IMR-90 (cell line): Measurements from ENCODE around the gene PIH1D1. TPM values are rescaled to one million over a fixed set of nuclear protein-coding genes. Genes with fewer than 3 reads are reported as not detected.

Source experiments
- ATAC-seq: fragments of 200-7000 bp; cut with Tn5 transposase; 2 replicates; pipeline ENCODE4 v1.9.1; 2020; ENCODE audit warnings: low read depth, mild to moderate bottlenecking, moderate library complexity
- BruUV-seq: library from RNA; stranded (reverse); fragments of 400-500 nt; replicated peaks from 2 replicates; lab custom pipeline; 2021; lab: Mats Ljungman, UMichigan
- CTCF ChIA-PET: fragments of 300-600 bp; formaldehyde crosslinking; extraction: SDS; loops from one replicate; lab custom pipeline; 2021; ENCODE audit warnings: antibody characterized with exemption; lab: Yijun Ruan, JAX
- POLR2A ChIA-PET: fragments of 300-600 bp; sonication (Branson Sonifier 250); formaldehyde crosslinking; loops from one replicate; lab custom pipeline; 2022; ENCODE audit warnings: antibody characterized with exemption; ENCODE audit not compliant: unreplicated experiment; lab: Charles Lee
- DNase-seq: peaks from one replicate; pipeline ENCODE4 v3.0.0; 2013
- H2AFZ ChIP-seq: replicated peaks from 2 replicates; pipeline ENCODE3; 2013; ENCODE audit warnings: low read length, mild to moderate bottlenecking; ENCODE audit not compliant: poor library complexity
- H2AK5ac ChIP-seq: 2 replicates; pipeline ENCODE4 v1.6.1; 2013; ENCODE audit warnings: low read depth, low read length, inconsistent platforms
- H2AK9ac ChIP-seq: replicated peaks from 2 replicates; pipeline ENCODE3; 2013; ENCODE audit warnings: mild to moderate bottlenecking, low read depth, low read length, moderate library complexity; ENCODE audit not compliant: poor library complexity
- H2BK120ac ChIP-seq: 2 replicates; pipeline ENCODE4 v1.6.1; 2013; ENCODE audit warnings: low read depth, low read length, inconsistent platforms
- H2BK15ac ChIP-seq: 3 replicates; pipeline ENCODE4 v1.6.1; 2013; ENCODE audit warnings: low read depth, low read length, inconsistent platforms
- H2BK20ac ChIP-seq: 2 replicates; pipeline ENCODE4 v1.6.1; 2013; ENCODE audit warnings: low read depth, mild to moderate bottlenecking, inconsistent platforms, low read length, moderate library complexity
- H2BK5ac ChIP-seq: 2 replicates; pipeline ENCODE4 v1.6.1; 2013; ENCODE audit warnings: mild to moderate bottlenecking, low read depth, low read length, inconsistent platforms; ENCODE audit not compliant: poor library complexity, severe bottlenecking
- H3K14ac ChIP-seq: replicated peaks from 2 replicates; pipeline ENCODE4 v1.6.1; 2013; ENCODE audit warnings: low read depth, low read length, inconsistent platforms
- H3K18ac ChIP-seq: 2 replicates; pipeline ENCODE4 v1.6.1; 2013; ENCODE audit warnings: low read depth, low read length, control low read depth
- H3K23ac ChIP-seq: 2 replicates; pipeline ENCODE4 v1.6.1; 2013; ENCODE audit warnings: low read depth, low read length, inconsistent platforms
- H3K27ac ChIP-seq: 2 replicates; pipeline ENCODE4 v1.5.1; 2013; ENCODE audit warnings: mild to moderate bottlenecking, control low read depth, low read length; ENCODE audit not compliant: insufficient read depth
- H3K27me3 ChIP-seq: 2 replicates; pipeline ENCODE4 v1.6.1; 2013; ENCODE audit warnings: low read length; ENCODE audit not compliant: control insufficient read depth, insufficient read depth
- H3K36me3 ChIP-seq: 2 replicates; pipeline ENCODE4 v1.6.1; 2013; ENCODE audit warnings: low read length, mixed read lengths; ENCODE audit not compliant: control insufficient read depth, insufficient read depth
- H3K4ac ChIP-seq: 2 replicates; pipeline ENCODE4 v1.6.1; 2013; ENCODE audit warnings: low read depth, low read length, inconsistent platforms
- H3K4me1 ChIP-seq: 2 replicates; pipeline ENCODE4 v1.6.1; 2013; ENCODE audit warnings: low read length, mixed read lengths; ENCODE audit not compliant: control insufficient read depth, insufficient read depth
- H3K4me2 ChIP-seq: 2 replicates; pipeline ENCODE4 v1.6.1; 2013; ENCODE audit warnings: low read depth, mild to moderate bottlenecking, control low read depth, low read length, moderate library complexity
- H3K4me3 ChIP-seq: 2 replicates; pipeline ENCODE4 v1.5.1; 2013; ENCODE audit warnings: low read depth, mild to moderate bottlenecking, control low read depth, low read length, moderate library complexity; ENCODE audit not compliant: insufficient read depth
- H3K56ac ChIP-seq: 2 replicates; pipeline ENCODE4 v1.6.1; 2013; ENCODE audit warnings: low read length, inconsistent platforms; ENCODE audit not compliant: insufficient read depth; ENCODE audit errors: extremely low read depth
- H3K79me1 ChIP-seq, 2 experiments: 2 replicates each; pipeline ENCODE4 v1.6.1; 2013; ENCODE audit warnings: low read length in 2 of 2, inconsistent platforms in 1 of 2, low read depth in 1 of 2
- H3K9ac ChIP-seq: 2 replicates; pipeline ENCODE4 v1.6.1; 2013; ENCODE audit warnings: low read depth, low read length, control low read depth
- H3K9me1 ChIP-seq: 2 replicates; pipeline ENCODE4 v1.6.1; 2013; ENCODE audit warnings: low read length, inconsistent platforms; ENCODE audit not compliant: insufficient read depth
- H3K9me3 ChIP-seq: 2 replicates; pipeline ENCODE4 v1.6.1; 2013; ENCODE audit warnings: low read length; ENCODE audit not compliant: control insufficient read depth, insufficient read depth
- H4K20me1 ChIP-seq: 2 replicates; pipeline ENCODE4 v1.6.1; 2013; ENCODE audit warnings: low read length, inconsistent platforms; ENCODE audit not compliant: insufficient read depth
- H4K5ac ChIP-seq: 2 replicates; pipeline ENCODE4 v1.6.1; 2013; ENCODE audit warnings: mild to moderate bottlenecking, low read depth, low read length, control low read depth
- H4K8ac ChIP-seq, 2 experiments: 2 replicates each; pipeline ENCODE4 v1.6.1; 2013; ENCODE audit warnings: low read depth in 2 of 2, low read length in 2 of 2, control low read depth in 1 of 2, inconsistent platforms in 1 of 2
- H4K91ac ChIP-seq: 2 replicates; pipeline ENCODE4 v1.6.1; 2013; ENCODE audit warnings: low read depth, low read length, inconsistent platforms; ENCODE audit not compliant: insufficient read depth
- MAZ ChIP-seq: IDR thresholded peaks from 2 replicates; pipeline ENCODE4 v1.6.1; 2012; ENCODE audit warnings: low read depth, mild to moderate bottlenecking, low read length, improper control_type of control experiment, moderate library complexity, borderline replicate concordance
- RAD21 ChIP-seq: IDR thresholded peaks from 2 replicates; pipeline ENCODE4 v1.6.1; 2012; ENCODE audit warnings: low read length, improper control_type of control experiment
- SMC3 ChIP-seq: fragments of 150-350 bp; IDR thresholded peaks from 2 replicates; pipeline ENCODE4 v1.6.1; 2016; ENCODE audit warnings: low read depth, mild to moderate bottlenecking, antibody characterized with exemption, low read length, moderate library complexity
- WGBS, 2 experiments: methylation state at CpG; one replicate each; pipeline versions ENCODE4 v1.1.5 to v1.1.7; 2013; ENCODE audit warnings: missing lambda C conversion rate in 2 of 2; ENCODE audit not compliant: insufficient read length in 1 of 2; ENCODE audit errors: extremely low coverage in 2 of 2; 5-methylcytosine and 5-hydroxymethylcytosine counted together
- dilution Hi-C: fragments of 300-500 bp; cut with HindIII; formaldehyde crosslinking; loops from one replicate; pipeline ENCODE4 v1.14.3; 2018; ENCODE audit warnings: low sequenced_read_pairs; ENCODE audit not compliant: unreplicated experiment
- in situ Hi-C: fragments of 300-500 bp; cut with MboI; formaldehyde crosslinking; loops from 3 replicates; pipeline ENCODE4 v1.14.3; 2019; ENCODE audit warnings: low sequenced_read_pairs, inconsistent platforms, mixed read lengths
- intact Hi-C: fragments of 100-400 bp; cut with micrococcal nuclease; formaldehyde crosslinking; loops from 2 replicates; pipeline ENCODE4 v1.10.0; 2022
- polyA plus RNA-seq, 3 experiments: library from polyadenylated mRNA; depleted of rRNA; stranded (reverse); fragments of >200 nt; gene quantifications; 2 replicates each; pipeline ENCODE4 v1.2.3, GENCODE V29; 2012; ENCODE audit warnings: low replicate concordance in 1 of 3
- total RNA-seq: library from RNA; depleted of rRNA; stranded (reverse); fragments of >200 nt; gene quantifications from 2 replicates; pipeline ENCODE4 v1.2.3, GENCODE V29; 2012
- TF ChIP-seq, protein P1 (sequence below): fragments of 150-350 bp; IDR thresholded peaks from 2 replicates; pipeline ENCODE4 v1.6.1; 2017; ENCODE audit warnings: mild to moderate bottlenecking, antibody characterized with exemption, low read length, low read depth

PIH1D1 gene
- total and polyA plus RNA-seq, 2 of the 4 experiments (the other 2 are of a cell fraction), result 77.9 to 122 TPM

DNA sequence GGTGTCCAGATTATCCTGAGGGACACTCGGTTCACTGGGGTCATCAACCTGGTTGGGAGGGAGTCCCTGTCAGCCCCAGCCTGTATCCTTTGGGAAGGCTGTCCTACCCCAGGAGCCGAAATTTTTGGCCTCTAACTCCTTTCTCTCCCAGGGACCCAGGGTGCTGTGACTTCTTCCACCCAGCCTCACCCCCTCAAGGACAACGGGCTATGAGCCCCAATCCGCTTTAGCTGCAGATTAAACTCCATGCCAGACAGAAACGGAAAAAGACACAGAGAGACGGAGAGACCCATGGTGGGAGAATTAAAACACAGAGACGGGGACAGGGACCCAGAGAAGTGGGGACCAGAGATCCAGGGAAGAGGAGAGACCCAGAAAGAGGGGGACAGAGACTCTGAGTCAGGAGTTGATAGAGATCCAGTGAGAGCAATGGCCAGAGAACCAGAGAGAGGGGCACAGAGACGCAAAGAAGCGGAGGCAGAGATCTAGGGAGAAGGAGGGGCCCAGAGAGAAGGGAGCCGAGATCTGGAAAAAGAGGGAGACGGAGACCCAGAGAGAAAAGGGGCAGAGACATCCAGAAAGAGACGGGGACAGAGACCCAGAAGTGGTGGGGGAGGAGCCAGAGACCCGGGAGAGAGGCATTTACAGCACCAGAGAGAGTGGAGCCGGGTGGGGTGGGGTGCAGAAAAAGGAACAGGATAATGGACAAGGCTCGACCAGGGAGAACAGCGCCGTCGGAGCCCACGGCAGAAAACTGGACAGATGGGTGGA, 11.0 kb downstream of the PIH1D1 start:
- CTCF ChIA-PET, result no interaction called here

More for the DNA sequence above, 11.0 kb downstream of the PIH1D1 start:
- H3K27me3 ChIP-seq, result peaks cover 66% of the 10 kb centered on the region
- no peak overlapping the region for H3K9ac ChIP-seq
- H3K14ac ChIP-seq, result no peak overlapping the region
- no peaks in the 10 kb centered on the region for H3K4me1 ChIP-seq
- no peak overlapping the region for H4K8ac ChIP-seq
- no peak overlapping the region for H3K4ac ChIP-seq
- H3K56ac ChIP-seq, result no peak overlapping the region
- no peak for TF ChIP-seq RAD21
- TF ChIP-seq MAZ, result no peak
- TF ChIP-seq, protein P1, sequence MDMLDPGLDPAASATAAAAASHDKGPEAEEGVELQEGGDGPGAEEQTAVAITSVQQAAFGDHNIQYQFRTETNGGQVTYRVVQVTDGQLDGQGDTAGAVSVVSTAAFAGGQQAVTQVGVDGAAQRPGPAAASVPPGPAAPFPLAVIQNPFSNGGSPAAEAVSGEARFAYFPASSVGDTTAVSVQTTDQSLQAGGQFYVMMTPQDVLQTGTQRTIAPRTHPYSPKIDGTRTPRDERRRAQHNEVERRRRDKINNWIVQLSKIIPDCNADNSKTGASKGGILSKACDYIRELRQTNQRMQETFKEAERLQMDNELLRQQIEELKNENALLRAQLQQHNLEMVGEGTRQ, result no peak
- TF ChIP-seq SMC3, result no peak
- H3K4me3 ChIP-seq, result no peak overlapping the region
- no peak overlapping the region for H2AK5ac ChIP-seq
- no peak overlapping the region for H2BK15ac ChIP-seq
- no peak overlapping the region for H3K23ac ChIP-seq
- H4K5ac ChIP-seq, result no peak overlapping the region
- H3K18ac ChIP-seq, result no peak overlapping the region
- H2AK9ac ChIP-seq, result peak overlapping the region; percentile 45
- H2BK20ac ChIP-seq, result no peak overlapping the region
- H4K91ac ChIP-seq, result no peak overlapping the region
- no TSS peak for BruUV-seq
- dilution Hi-C loops, result no loop called here
- H3K9me1 ChIP-seq, result peaks cover 3% of the 10 kb centered on the region; the same call in 1 of the 2 replicates
- no peak overlapping the region for H3K27ac ChIP-seq
- POLR2A ChIA-PET, result no interaction called here
- DNase-seq (no peak), ATAC-seq (no peak)
- intact Hi-C loops, result no loop called here
- in situ Hi-C loops, result loop anchor here (10.0 kb wide), 1 partner anchor 46 kb away; no protein-coding TSS in a partner anchor
- no peaks in the 10 kb centered on the region; the same call in 1 of the 2 replicates for H3K9me3 ChIP-seq
- no peaks in the 10 kb centered on the region for H3K36me3 ChIP-seq
- no peak overlapping the region; the same call in 1 of the 2 replicates for H3K4me2 ChIP-seq
- WGBS, 2 experiments, result 25% methylated on average over 13 of the region's 19 CpGs; no CpG with 5 or more reads in 1 of the 2 experiments
- H2AFZ ChIP-seq, result peak overlapping the region; percentile 34
- no peaks in the 10 kb centered on the region for H3K79me1 ChIP-seq
- peaks cover 3% of the 10 kb centered on the region; the same call in 1 of the 2 replicates for H4K20me1 ChIP-seq
- no peak overlapping the region for H2BK5ac ChIP-seq
- no peak overlapping the region for H2BK120ac ChIP-seq
